Natural killer cell (primary cell): ENCODE data around the gene CALN1. TPM values are rescaled to one million over a fixed set of nuclear protein-coding genes. Genes with fewer than 3 reads are reported as not detected.

Source experiments
- ATAC-seq, 3 donors: fragments of 150-1000 bp in 2 of 3; fragments of 200-7000 bp in 1 of 3; cut with Tn5 transposase; 1 replicate in 1 of 3; 2 replicates in 2 of 3; pipeline ENCODE4 v1.10.0; 2021; ENCODE audit warnings: mild to moderate bottlenecking in 2 of 3, moderate library complexity in 2 of 3
- DNase-seq, 2 donors: peaks; one replicate each; pipeline versions ENCODE4 v3.0.0 to v3.0.0-alpha.2; 2013 to 2021; ENCODE audit warnings: mixed read lengths in 1 of 2
- H3K27ac ChIP-seq: one replicate; pipeline ENCODE4 v1.5.1; 2013; ENCODE audit warnings: mild to moderate bottlenecking, low read length
- H3K27me3 ChIP-seq: one replicate; pipeline ENCODE4 v1.6.1; 2013; ENCODE audit warnings: low read length; ENCODE audit not compliant: control insufficient read depth, insufficient read depth
- H3K36me3 ChIP-seq: one replicate; pipeline ENCODE4 v1.6.1; 2013; ENCODE audit warnings: low read length; ENCODE audit not compliant: control insufficient read depth, insufficient read depth
- H3K4me1 ChIP-seq: one replicate; pipeline ENCODE4 v1.6.1; 2013; ENCODE audit warnings: low read length; ENCODE audit not compliant: control insufficient read depth, insufficient read depth
- H3K4me3 ChIP-seq: one replicate; pipeline ENCODE4 v1.5.1; 2013; ENCODE audit warnings: low read length
- H3K9me3 ChIP-seq: one replicate; pipeline ENCODE4 v1.6.1; 2013; ENCODE audit warnings: low read length; ENCODE audit not compliant: control insufficient read depth, insufficient read depth
- H3K27ac Mint-ChIP-seq, 2 donors: one replicate each; pipeline ENCODE4 v1.8.0; 2022; ENCODE audit warnings: mild to moderate bottlenecking in 2 of 2, mixed read lengths in 2 of 2, moderate library complexity in 1 of 2
- H3K27me3 Mint-ChIP-seq, 2 donors: one replicate each; pipeline ENCODE4 v1.8.0; 2022; ENCODE audit warnings: low read depth in 2 of 2, mixed read lengths in 2 of 2
- H3K36me3 Mint-ChIP-seq: one replicate; pipeline ENCODE4 v1.8.0; 2022; ENCODE audit warnings: mixed read lengths
- H3K4me1 Mint-ChIP-seq, 2 donors: one replicate each; pipeline ENCODE4 v1.8.0; 2022; ENCODE audit warnings: mixed read lengths in 2 of 2
- H3K4me3 Mint-ChIP-seq: one replicate; pipeline ENCODE4 v1.8.0; 2022; ENCODE audit warnings: mild to moderate bottlenecking, moderate library complexity, mixed read lengths
- H3K9me3 Mint-ChIP-seq, 2 donors: one replicate each; pipeline ENCODE4 v1.8.0; 2022; ENCODE audit warnings: mixed read lengths in 2 of 2
- CTCF ChIP-seq: fragments of 200-600 bp; IDR thresholded peaks from one replicate; pipeline ENCODE4 v1.8.0; 2022; ENCODE audit warnings: antibody characterized with exemption
- whole genome bisulfite sequencing: methylation state at CpG from one replicate; pipeline ENCODE4 v1.1.7; 2013; ENCODE audit warnings: missing lambda C conversion rate; ENCODE audit not compliant: insufficient coverage; 5-methylcytosine and 5-hydroxymethylcytosine counted together
- intact Hi-C: fragments of 100-400 bp; cut with micrococcal nuclease; formaldehyde crosslinking; loops from one replicate; pipeline ENCODE4 v1.14.2; 2022
- total RNA-seq, 4 donors: library from RNA; stranded (reverse); fragments of 120-200 nt in 1 of 4; gene quantifications; one replicate each; pipeline versions ENCODE4 v1.2.3 to v1.2.4, GENCODE V29; 2013 to 2022

CALN1 gene
- total RNA-seq, 3 donors from 2014 or later (not counting 1 experiment from before 2014, with no cell fraction given), result 0.18 TPM; not detected in 2

GRCh38 chr7:71864130-71864529, 548.0 kb downstream of the CALN1 start:
- Mint-ChIP-seq H3K36me3 (no peaks in the 10 kb centered on the region), H3K27me3 (no peaks in the 10 kb centered on the region), H3K4me3 (no peak overlapping the region), H3K27ac (no peak overlapping the region), H3K4me1 (no peaks in the 10 kb centered on the region), H3K9me3 (peaks cover 2 to 5% of the 10 kb centered on the region in 2 donors)
- no peaks in the 10 kb centered on the region for H3K4me1 ChIP-seq
- DNase-seq (no peak), ATAC-seq (no peak)
- no peak overlapping the region for H3K27ac ChIP-seq
- WGBS, result 90% methylated on average over 3 of the region's 4 CpGs
- H3K27me3 ChIP-seq, result no peaks in the 10 kb centered on the region
- H3K4me3 ChIP-seq, result no peak overlapping the region
- no peaks in the 10 kb centered on the region for H3K36me3 ChIP-seq
- intact Hi-C loops, result no loop called here
- H3K9me3 ChIP-seq, result no peaks in the 10 kb centered on the region
- no peak for TF ChIP-seq CTCF

- Mint-ChIP-seq H3K36me3 (no peaks in the 10 kb centered on the region), H3K9me3 (peaks cover 2 to 3% of the 10 kb centered on the region in 2 donors), H3K4me1 (no peaks in the 10 kb centered on the region), H3K27ac (no peak overlapping the region), H3K27me3 (no peaks in the 10 kb centered on the region), H3K4me3 (no peak overlapping the region)
- H3K4me3 ChIP-seq, result no peak overlapping the region
- intact Hi-C loops, result no loop called here
- no peak for ATAC-seq
- no peaks in the 10 kb centered on the region for H3K27me3 ChIP-seq
- TF ChIP-seq CTCF, result no peak
- H3K4me1 ChIP-seq, result no peaks in the 10 kb centered on the region
- 65% methylated on average over 2 of the region's 4 CpGs for WGBS
- DNase-seq, result no peak
- no peaks in the 10 kb centered on the region for H3K36me3 ChIP-seq
- no peaks in the 10 kb centered on the region for H3K9me3 ChIP-seq
- H3K27ac ChIP-seq, result no peak overlapping the region
Measured at GRCh38 chr7:71860572-71860971, 551.6 kb downstream of the CALN1 start.

- ATAC-seq (no peak), DNase-seq (no peak)
- Mint-ChIP-seq H3K36me3 (no peaks in the 10 kb centered on the region), H3K4me1 (no peaks in the 10 kb centered on the region), H3K9me3 (peaks cover 2 to 3% of the 10 kb centered on the region in 2 donors), H3K27me3 (no peaks in the 10 kb centered on the region), H3K27ac (no peak overlapping the region), H3K4me3 (no peak overlapping the region)
- H3K36me3 ChIP-seq, result no peaks in the 10 kb centered on the region
- no peak for TF ChIP-seq CTCF
- intact Hi-C loops, result no loop called here
- H3K4me1 ChIP-seq, result no peaks in the 10 kb centered on the region
- no peaks in the 10 kb centered on the region for H3K27me3 ChIP-seq
- H3K9me3 ChIP-seq, result no peaks in the 10 kb centered on the region
- H3K4me3 ChIP-seq, result no peak overlapping the region
- no peak overlapping the region for H3K27ac ChIP-seq
- 91% methylated on average over 3 of the region's 6 CpGs for WGBS
Measured at GRCh38 chr7:71857338-71857737, 554.8 kb downstream of the CALN1 start.
